GM10248 (cell line): ENCODE data around the gene TPM3.

ENCODE experiments used
- CTCF ChIA-PET: fragments of 300-600 bp; sonication (Branson Sonifier 250); formaldehyde crosslinking; extraction: SDS; loops from one replicate; lab custom pipeline; 2021; ENCODE audit warnings: antibody characterized with exemption; lab: Yijun Ruan, JAX
- POLR2A ChIA-PET: fragments of 350-650 bp; sonication (Branson Sonifier 250); formaldehyde crosslinking; extraction: SDS; loops from one replicate; lab custom pipeline; 2020; ENCODE audit warnings: antibody characterized with exemption; lab: Yijun Ruan, JAX
- DNase-seq: peaks from one replicate; pipeline ENCODE4 v3.0.0; 2012; ENCODE audit errors: extremely low spot score
- CTCF ChIP-seq: IDR thresholded peaks from 2 replicates; pipeline ENCODE4 v1.5.1; 2012; ENCODE audit warnings: mild to moderate bottlenecking, low read depth; ENCODE audit errors: extremely low read depth, missing control alignments, control extremely low read depth

TPM3 gene

GRCh38 chr1:154166207-154166606 lies 25.7 kb downstream of the TPM3 start:
- ChIA-PET POLR2A (no interaction called here), CTCF (no interaction called here)
- TF ChIP-seq CTCF: no peak

GRCh38 chr1:154159554-154159953 lies 32.3 kb downstream of the TPM3 start:
- no peak for DNase-seq
- ChIA-PET POLR2A (interaction anchor here (0.6 to 0.7 kb wide), 3 partner anchors 21 to 166 kb away, joined by 4 to 5 read pairs (median 5); no protein-coding TSS in a partner anchor), CTCF (interaction anchor here (1.1 kb wide), 1 partner anchor 16 kb away, joined by 3 read pairs; no protein-coding TSS in a partner anchor)
- no peak for TF ChIP-seq CTCF

More at GRCh38 chr1:154166207-154166606, 25.7 kb downstream of the TPM3 start:
- DNase-seq: no peak

GRCh38 chr1:154158307-154159125 lies 33.4 kb downstream of the TPM3 start:
- no peak for TF ChIP-seq CTCF
- POLR2A ChIA-PET: interaction anchor here (0.7 kb wide), 1 partner anchor 22 kb away, joined by 3 read pairs; no protein-coding TSS in a partner anchor
- DNase-seq: no peak
- CTCF ChIA-PET: interaction anchor here (1.4 to 1.9 kb wide), 3 partner anchors 16 to 19 kb away, joined by 4 to 9 read pairs (median 4); no protein-coding TSS in a partner anchor

GRCh38 chr1:154157520-154158306 lies 34.2 kb downstream of the TPM3 start:
- ChIA-PET CTCF (interaction anchor here (0.7 to 1.9 kb wide), 4 partner anchors 11 to 20 kb away, joined by 3 to 9 read pairs (median 4); no protein-coding TSS in a partner anchor), POLR2A (interaction anchor here (0.7 kb wide), 1 partner anchor 22 kb away, joined by 3 read pairs; no protein-coding TSS in a partner anchor)
- DNase-seq: peak; percentile 79
- TF ChIP-seq CTCF: no peak

GRCh38 chr1:154155251-154155650 lies 36.6 kb downstream of the TPM3 start:
- ChIA-PET POLR2A (no interaction called here), CTCF (no interaction called here)
- no peak for DNase-seq
- TF ChIP-seq CTCF: no peak
